PC-3 (cell line): ENCODE data around the gene RBBP5.

Experiments
- CTCF ChIP-seq: fragments of 300-600 bp; sonication (generic); conservative IDR thresholded peaks from 2 replicates; pipeline ENCODE4 v1.5.1; 2017; ENCODE audit warnings: antibody characterized with exemption, low read depth, mild to moderate bottlenecking, low read length
- EZH2 ChIP-seq: fragments of 300-600 bp; sonication (generic); IDR thresholded peaks from one replicate; pipeline ENCODE4 v1.6.1; 2017; ENCODE audit warnings: antibody characterized with exemption, mild to moderate bottlenecking, low read length; ENCODE audit not compliant: unreplicated experiment
- EZH2phosphoT487 ChIP-seq: fragments of 300-600 bp; sonication (generic); IDR thresholded peaks from 2 replicates; pipeline ENCODE4 v1.6.1; 2018; ENCODE audit warnings: mild to moderate bottlenecking, antibody characterized with exemption, low read length, borderline replicate concordance

- TF ChIP-seq EZH2 (no peak), CTCF (no peak), EZH2phosphoT487 (no peak)
Observed at GRCh38 chr1:205073511-205073910, 48.3 kb downstream of the RBBP5 start.
